ENCODE results near the gene PRPF40B.
A peak's percentile ranks its signal among the peaks of the same experiment; 100 is the strongest.
"Not testable (repeated sequence)": the region's sequence is repeated elsewhere in the genome, so short reads cannot be mapped to it uniquely, and the experiment has no call there.

Gene PRPF40B

DNA sequence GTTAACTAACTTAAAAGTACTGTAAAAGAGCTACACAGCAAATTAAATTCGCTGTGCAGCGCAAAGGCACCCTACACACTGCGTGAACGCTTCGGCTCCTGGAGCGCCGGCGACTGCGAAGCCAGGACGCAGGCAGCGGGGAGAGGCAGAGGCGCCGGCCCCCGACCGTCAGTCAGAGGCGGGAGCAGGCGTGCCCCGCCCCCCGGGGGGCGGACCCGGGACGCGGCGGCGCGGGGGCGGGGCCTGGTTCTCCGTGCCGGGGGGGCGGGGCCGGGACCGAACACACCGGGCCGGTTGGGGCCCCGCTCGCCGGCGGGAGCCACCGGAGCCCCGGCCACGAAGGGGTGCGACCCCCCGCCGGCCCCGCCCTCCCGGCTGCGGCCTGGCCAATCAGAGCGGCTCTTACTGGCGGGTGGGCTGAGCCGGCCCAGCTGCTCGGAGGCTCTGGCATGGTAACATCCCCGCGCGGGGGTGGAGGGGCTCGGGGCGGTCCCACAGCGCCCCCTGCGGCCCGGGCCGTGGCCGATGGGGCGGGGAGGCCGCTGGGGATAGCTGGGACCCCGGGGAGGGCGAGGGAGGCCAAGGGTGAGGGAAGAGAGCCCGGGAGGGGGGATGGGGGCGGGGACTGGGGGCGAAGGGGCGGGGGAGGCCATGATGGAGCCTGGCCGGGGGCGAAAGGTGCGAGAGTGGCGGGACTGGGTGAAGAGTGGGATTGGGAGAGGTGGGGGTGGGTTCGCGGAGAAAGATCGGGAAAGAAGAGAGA, at the start of gene PRPF40B:
TSS of gene PRPF40B (plus strand) at position 420 of the 763 bp plus-strand sequence. CDS start at position 450, 30 bp downstream.
- peak; percentile 97 for DNase-seq (ENCODE audit: low spot score)

DNA sequence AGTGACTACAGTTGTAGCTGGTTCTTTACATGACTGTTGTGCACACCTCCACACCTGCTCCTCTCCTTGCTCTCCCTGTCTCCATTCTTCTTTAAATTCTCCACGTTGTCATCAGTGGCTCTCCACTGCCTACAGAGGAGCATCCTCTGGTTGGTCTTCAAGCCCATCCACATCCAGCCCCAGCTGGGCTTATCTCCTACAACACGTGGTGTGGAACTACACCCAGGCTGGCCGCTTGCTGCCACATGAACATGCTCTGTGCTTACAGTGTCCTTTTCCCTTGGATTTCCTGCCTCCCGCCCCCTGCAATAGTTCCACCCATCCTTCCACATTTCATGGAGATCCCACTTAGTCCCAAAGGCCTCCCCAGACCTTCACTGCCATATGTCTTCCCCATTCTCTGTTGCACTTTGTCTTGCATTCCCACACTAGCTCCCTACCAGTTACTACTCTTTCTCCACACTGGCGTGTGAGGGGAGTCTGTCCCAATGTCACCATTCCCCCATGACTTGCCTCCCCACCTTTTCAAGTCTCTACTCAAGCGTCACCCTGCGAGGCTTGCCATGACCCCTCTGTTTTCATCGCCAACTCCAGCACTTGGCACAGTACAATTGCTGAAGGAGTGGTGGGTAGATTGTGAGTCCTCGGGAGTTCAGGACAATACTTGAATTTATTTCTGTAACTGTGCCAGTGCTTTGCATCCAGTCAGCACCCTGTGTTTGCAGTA, 45.6 kb upstream of the PRPF40B start:
- no peak for DNase-seq (ENCODE audit: low spot score)

DNA sequence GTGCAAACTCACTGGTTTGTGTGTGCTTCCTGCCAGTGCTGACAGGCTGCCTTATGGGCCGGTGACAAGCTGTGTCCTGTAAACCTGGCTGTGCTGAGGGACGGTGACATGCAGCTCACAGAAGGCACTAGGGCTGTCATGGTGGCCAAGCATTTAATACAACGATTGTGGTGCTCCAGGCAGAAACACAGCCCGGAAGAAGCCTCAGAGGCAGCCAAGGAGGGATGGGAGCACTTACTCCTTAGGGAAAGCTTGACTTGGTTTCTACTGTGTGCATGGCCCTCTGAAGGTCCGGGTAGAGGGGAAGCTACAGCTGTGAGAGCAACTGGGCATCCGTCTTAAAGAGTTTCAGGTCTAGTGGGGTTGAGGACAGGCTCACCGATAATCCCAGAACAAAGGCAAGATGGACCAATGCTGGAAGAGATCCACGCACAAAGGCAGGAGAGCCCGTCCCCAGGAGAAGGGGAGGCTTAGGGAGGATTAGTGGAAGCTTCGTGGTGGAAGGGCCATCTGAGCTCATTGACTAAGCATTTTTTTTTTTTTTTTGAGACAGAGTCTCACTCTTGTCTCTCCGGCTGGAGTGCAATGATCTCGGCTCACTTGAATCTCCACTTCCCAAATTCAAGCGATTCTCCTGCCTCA, 44.8 kb upstream of the PRPF40B start:
- DNase-seq (ENCODE audit: low spot score) = no peak

DNA sequence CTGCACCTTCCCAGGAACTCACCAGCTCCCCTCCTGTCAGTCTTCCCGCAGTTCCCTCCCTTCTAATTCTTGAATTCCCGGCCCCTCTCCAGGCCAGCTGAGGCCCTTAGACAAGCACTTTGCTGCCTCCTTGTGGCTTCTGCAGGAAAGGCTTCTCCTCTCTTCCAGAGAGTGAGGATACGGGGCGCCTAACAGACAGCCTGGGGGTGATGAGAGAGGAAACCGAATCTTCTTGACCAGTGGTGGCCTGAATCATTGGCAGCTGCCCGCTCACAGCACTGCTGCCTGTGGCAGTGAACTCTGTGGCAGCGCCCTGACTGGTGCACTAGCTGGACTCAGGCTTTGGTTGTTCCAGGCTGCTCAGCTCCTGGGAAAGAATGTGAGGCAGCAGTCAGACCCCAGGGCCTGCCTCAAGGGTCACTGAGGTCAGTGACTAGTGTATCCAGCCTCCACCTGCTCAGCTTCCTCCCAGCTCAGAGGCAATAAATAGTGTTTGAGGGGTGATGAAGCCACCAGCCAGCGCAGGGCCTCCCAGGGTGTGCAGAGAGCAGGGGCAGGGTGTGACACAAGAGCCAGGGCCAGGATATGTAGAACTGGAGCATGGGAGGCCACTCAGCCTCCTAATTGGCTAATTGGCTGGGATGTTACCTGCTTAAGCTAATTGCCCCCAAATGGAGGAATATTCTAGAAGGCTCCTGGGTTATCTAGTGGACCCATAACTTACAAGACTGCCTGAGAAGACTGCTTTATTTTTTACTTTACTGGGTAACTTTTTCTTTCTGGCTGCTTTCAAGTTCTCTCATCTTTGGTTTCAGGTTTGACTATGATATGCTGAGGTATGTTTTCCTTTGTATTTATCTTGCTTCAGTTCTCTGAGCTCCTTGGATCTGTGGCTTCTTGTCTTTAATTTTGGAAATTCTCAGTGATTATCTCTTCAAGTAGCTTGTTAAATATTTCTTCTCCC, 42.5 kb upstream of the PRPF40B start:
- DNase-seq (ENCODE audit: low spot score) = peak; percentile 82

DNA sequence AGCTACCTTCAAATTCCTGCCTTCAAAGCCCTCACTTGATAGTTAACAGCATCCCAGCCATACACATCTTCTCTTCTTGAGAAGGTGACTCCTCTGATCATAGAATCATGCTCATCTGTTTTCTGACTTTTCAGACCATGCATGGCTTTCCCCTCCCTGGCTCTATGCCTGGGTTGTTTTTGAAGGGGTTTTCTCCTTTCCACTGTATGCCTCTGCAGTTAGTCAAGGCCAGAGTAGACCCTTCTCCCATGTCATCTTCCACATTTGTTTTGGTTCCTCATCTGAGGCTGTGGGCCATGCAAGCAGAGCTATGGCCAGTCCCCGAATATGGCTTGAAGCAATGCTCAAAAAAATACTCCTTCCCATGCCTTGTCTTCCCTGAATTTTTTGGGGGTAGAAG, 41.2 kb upstream of the PRPF40B start:
- no peak for DNase-seq (ENCODE audit: low spot score)

DNA sequence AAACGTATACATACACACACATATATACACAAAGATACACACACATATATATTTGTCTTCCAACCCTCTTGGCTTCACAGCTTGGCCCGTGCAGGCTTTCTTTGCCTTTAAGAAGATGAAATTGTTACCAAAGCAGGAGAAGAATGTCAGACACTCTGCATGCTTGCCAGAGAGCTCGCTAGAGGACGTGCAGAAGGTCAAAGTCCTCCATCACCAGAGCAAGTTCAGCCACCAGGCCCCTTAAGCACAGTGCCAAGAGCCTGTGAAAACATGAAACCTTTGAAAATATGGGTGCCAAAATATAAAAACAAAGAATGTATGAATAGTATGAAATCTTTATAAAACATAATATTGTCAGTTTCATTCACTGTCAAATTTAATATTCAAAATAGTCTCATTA, 40.5 kb upstream of the PRPF40B start:
- DNase-seq (ENCODE audit: low spot score) = no peak

DNA sequence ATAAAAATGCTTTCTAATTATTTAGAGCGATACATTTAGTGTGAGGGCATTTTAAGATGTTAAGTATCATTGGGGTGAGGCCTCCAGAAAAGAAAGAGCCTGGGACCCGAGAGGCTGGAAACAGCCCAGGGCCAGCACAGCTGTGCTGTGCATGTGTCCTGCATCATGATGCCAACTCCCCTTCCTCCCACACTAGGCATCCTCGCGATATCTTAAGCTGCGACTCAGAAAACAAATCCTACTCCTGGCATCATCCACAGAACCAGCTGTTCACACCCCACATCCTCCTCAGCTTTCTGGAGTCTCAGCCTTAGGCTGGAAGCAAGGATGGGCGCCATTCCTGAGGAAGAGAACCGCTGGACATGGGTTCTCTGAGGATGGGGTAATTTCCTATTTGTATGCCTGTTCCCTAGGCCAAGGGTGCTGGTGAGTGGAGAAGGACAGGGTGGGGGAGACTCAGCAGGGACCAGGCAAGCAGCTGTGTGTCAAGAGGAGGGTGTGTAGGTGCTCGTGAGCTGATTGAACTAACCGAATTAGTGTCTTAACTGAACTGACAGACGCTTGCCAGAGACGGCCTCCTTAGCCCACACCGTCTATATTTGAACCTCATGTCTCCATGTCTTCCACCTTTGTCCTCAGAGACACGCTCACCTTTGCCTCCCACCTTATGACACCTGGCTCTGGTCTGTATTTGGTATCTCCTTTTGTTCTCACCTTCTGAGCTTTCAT, 39.8 kb upstream of the PRPF40B start:
- DNase-seq (ENCODE audit: low spot score) = peak; percentile 41

DNA sequence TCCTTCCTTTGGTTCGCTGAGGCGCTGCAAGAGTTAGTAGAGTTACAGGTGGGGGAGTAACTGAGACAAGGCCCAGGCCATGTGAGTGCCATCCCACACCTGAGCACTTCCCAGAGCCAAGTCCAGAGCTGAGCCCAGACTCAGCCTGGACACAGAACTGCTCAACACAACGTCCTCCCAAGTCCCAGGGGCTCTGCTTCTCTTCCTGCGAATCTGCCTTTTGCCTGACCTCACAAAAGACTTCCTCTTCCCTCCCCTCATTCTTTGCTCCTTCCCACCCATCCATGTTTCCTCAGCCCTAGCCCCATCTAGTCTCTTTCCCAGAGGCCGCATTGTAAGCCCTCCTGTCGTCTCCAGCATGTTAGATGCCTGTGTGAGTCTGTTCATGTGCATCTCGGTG, 38.8 kb upstream of the PRPF40B start:
- no peak for DNase-seq (ENCODE audit: low spot score)

DNA sequence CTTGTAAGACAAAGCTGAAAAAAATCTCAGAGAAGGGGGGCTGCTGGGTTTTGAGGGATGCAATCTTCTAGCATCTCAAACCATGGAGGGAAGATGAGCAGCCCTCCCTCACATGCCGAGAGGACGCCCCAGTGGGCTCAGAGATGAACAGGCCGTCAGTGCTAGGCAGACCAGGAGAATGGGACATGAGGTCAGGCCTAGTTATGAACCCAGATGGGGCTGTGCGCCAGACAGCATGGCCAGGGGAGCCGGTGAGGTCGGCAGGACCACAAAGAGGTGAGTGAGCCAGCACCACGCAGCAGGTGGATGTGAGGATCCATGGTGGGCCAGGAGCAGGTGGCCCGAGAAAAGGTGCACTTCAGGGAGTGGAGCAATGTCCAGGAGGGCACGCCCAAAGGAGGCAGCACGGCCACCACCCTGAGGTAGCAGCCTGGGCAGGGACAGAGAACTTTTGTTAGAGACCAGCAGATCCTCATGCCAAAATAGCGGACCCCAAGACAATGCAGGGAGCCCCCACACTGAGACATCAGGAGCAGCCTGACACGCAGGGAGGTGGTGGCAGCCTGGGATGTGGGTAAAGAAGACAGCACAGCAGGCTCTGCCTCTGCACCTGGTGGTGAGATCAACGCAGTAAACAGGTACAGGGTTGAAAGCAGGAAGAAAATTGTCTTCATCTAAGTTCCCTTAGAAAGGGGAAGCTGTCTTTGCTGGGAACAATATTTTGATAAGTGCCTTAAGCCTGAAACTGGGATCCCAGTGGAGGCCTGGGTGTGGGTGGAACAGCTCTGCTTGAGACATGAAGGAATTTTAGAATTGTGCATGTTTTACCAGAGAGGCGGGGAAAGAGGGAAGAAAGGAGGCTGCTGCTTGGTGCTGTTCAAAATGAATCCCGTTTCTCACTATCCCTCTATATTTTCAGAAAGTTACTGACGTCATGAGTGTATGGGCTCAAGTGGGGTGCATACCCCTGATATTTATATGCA, 37.6 kb upstream of the PRPF40B start:
- DNase-seq (ENCODE audit: low spot score) = no peak

DNA sequence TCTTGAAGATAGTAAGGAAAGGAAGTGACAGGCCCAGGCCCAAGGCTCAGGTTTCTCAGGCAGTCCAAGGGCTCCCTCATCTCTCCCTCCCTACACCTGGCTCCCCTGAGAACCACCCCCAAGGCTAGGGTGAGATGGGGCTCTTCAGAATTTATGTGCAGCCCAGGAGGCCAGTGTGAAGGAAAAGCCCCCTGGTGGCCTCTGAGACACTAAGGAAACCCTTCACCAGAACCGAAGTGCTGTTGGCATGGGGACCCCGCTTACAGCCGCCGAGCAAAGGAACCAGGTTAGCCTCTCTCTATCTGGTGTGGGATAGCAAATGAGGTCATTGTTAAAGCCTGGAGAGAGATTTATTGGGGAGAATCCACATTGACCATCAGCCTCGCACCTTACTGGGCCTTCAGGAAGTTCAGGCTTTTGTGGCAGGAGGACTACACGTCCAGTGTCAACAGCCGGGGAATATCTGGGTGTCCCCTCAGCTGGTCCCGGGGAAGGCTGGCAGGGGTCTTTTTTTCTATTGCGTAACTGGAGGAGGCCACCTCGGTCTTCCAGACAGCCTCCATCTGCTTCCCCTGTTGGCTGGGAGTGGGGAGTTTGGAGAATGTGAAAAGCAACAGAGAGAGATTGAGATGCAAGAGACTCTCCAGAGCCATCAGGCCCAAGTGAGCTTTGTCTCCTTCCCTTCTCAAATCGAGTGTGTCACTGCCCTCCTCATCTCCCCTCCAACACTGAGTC, 36.0 kb upstream of the PRPF40B start:
- DNase-seq (ENCODE audit: low spot score) = no peak

DNA sequence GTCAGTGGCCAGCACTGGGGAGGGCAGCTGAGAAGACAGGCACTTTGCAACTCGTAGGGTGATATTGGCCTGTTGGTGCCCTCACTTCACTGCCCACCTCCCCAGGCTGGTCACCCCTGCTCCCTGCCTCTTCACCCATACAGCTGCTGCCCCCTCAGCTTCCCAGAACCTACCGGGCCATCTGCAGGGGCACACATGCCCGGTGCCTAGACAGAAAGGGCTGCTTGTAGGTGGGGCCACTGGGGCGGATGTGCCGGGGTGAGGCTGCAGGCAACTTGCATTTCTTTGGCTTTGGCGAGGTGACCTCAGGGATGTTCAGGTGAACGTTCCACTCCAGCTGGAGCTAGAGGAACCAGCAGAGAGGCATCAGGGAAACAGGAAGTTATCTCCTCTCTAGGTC, 35.1 kb upstream of the PRPF40B start:
- DNase-seq (ENCODE audit: low spot score) = no peak

DNA sequence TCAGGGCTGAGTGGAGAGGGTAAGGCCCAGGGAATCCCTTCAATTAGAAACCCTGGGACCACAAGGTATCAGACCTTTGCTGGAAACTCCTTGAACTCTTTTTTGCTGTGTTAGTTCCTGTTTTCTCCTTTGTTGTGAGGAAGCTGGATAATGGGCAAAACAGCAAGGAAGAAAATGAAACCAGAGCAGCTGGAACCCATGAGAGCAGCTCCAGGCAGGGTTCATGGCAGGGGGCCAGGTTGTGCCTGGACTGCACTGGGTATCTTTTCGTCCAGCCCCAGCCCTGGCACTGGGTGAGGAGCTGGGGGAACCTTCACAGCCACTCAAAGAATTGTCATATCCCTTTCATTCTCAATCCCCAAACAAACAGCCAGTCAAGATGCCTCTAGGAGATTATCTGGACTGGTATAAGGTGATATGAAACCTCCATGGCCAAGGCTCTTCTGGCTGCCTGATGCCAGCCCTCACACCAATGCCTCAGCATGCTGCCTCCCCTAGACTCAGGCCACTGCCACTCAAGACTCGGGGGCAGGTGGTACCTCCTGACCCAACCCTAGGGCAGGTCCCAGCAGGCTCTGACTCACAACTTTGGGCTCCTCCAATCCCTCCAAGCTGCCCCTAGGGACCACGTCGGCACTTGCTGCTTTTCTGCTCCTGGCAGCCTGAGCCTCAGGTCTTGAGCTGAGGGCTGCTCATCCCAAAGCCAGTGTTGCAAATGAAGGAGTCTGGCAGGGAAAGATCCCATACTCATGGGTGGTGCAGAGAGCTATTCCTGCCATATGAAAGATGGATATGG, 34.4 kb upstream of the PRPF40B start:
- no peak for DNase-seq (ENCODE audit: low spot score)

DNA sequence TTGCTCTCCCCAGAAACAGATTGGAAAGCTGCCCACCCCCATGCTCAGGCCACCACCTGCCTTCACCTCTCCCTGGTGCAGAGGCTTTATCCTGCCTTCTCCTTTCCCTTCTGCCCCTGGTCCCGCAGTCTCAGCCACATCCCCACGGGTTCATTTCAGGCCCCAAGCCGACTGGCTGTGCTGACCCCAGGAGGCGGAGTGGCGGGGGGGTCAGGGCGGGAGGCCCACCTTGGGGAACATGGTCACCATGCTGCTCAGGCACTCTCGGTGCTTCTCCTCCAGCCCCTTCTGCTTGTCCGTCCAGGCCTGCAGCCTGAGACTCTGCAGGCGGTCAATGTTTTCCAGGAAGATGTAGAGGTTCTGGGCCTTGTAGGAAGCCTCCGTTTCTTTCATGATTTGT, 24.8 kb upstream of the PRPF40B start:
- no peak for DNase-seq (ENCODE audit: low spot score)

DNA sequence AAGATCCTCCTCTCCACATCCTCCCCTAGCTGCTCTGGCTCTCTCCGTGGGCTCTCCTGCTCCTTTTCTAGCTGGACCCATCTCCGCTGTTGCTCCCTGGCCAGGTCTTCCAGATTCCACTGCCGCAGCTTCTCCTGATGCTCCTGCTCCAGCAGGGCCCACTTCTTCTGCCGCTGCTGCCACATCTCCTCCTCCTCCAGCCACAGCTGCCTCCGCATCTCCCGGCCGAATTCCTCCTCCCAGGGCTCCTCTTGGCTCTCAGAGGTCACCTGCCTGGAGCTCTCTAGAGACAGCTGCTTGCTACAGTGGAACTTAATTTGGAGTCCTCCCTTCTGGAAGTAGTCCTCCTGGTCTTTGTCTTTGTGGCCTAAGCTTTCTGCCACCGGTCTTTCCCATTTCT, 23.4 kb upstream of the PRPF40B start:
- no peak for DNase-seq (ENCODE audit: low spot score)

DNA sequence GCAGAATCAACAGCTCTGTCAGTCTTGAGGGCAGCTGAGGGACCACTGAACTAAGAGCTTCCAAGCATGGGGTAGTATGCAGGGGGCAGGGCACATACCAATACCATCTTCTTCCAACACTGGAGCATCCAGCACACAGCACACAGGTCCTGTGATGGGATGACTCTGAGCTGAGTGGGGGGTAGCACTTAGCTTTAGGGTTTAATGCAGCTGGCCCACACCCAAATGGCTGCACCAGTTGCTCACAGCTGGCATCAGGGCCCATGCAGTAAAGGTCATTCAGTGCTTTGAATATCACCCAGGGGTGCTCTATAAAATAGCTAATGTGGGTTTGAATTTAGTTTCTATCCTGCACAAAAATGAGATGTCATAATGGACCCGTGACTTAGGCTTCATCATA, 19.6 kb upstream of the PRPF40B start:
- no peak for DNase-seq (ENCODE audit: low spot score)

DNA sequence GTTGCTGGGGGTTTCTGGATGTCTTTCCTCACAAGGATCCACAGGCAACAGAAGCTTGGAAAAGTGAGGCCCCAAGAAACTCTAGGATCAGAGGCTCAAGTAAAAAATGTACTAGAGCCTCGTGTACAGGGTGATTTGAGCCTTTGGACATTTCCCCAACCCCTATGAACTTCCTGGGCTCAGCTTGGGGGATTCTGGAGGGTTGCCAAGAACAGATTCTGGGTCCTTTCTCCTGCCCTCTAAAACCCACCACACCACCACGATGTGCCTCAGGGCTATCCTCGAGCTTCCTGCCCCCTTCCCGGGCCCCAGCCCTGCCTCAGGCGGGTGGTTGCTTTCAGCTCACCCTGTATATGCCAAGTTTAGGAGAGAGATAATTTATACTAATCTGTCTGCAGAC, 18.5 kb upstream of the PRPF40B start:
- no peak for DNase-seq (ENCODE audit: low spot score)

DNA sequence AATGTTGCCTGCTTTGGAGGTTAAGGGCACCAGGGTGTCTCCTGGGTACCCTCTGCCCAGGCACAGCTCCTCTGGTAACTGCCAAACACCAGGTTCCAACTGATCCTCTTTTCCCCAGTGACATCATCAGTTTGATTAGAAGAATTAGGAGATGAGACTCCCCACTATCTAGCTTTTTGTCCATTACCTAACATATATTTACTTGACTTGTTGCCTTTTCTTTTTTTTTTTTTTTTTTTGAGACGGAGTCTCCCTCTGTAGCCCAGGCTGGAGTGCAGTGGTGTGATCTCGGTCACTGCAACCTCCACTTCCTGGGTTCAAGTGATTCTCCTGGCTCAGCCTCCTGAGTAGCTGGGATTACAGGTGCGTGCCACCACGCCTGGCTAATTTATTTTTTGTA, 17.8 kb upstream of the PRPF40B start, which contains the start of gene FAM186B:
TSS of gene FAM186B (minus strand) at position 101 of the 400 bp plus-strand sequence. CDS start 162 bp downstream, outside the sequence.
- DNase-seq (ENCODE audit: low spot score) = not testable (repeated sequence)
